Uterus (tissue), 4 donors: ENCODE data around the gene HOXD10. TPM values are rescaled to one million over a fixed set of nuclear protein-coding genes. Genes with fewer than 3 reads are reported as not detected.

Experiments used
- DNase-seq, 2 donors: peaks; one replicate each; pipeline ENCODE4 v3.0.0-alpha.2; 2019 to 2020
- H3K27ac ChIP-seq, 2 donors: fragments of 200-600 bp; sonication (generic); 1 replicate in 1 of 2; 2 replicates in 1 of 2; pipeline ENCODE4 v1.5.1; 2016 to 2018
- H3K27me3 ChIP-seq, 2 donors: fragments of 200-600 bp; sonication (generic); one replicate each; pipeline ENCODE4 v1.5.1; 2018 to 2019; ENCODE audit warnings: control low read depth in 1 of 2
- H3K36me3 ChIP-seq, 2 donors: fragments of 200-600 bp; sonication (generic); one replicate each; pipeline ENCODE4 v1.5.1; 2019; ENCODE audit warnings: control low read depth in 1 of 2
- H3K4me1 ChIP-seq, 2 donors: fragments of 200-600 bp; sonication (generic); one replicate each; pipeline ENCODE4 v1.5.1; 2018 to 2019; ENCODE audit warnings: control low read depth in 1 of 2
- H3K4me3 ChIP-seq, 2 donors: fragments of 200-600 bp; sonication (generic); 1 replicate in 1 of 2; 2 replicates in 1 of 2; pipeline ENCODE4 v1.5.1; 2018 to 2019; ENCODE audit warnings: mild to moderate bottlenecking in 1 of 2
- H3K9me3 ChIP-seq, 2 donors: fragments of 200-600 bp; sonication (generic); one replicate each; pipeline ENCODE4 v1.5.1; 2019; ENCODE audit warnings: control low read depth in 1 of 2
- POLR2A ChIP-seq, 2 donors: fragments of 450-650 bp; IDR thresholded peaks; one replicate each; pipeline ENCODE4 v1.6.1; 2016; ENCODE audit warnings: antibody characterized with exemption in 2 of 2, mild to moderate bottlenecking in 1 of 2, moderate library complexity in 1 of 2
- intact Hi-C: fragments of 100-400 bp; cut with DNase I; formaldehyde crosslinking; loops from one replicate; pipeline ENCODE4 v1.15.1; 2023; ENCODE audit warnings: low total_unique reads
- total RNA-seq, 4 donors: library from RNA; depleted of rRNA in 3 of 4; stranded (reverse); fragments of >200 nt in 3 of 4; gene quantifications; one replicate each; pipeline versions ENCODE4 v1.1.0 to v1.2.4, GENCODE V29; 2014 to 2023
- TF ChIP-seq, protein P1 (sequence below), 4 experiments: fragments of 200-600 bp in 2 of 4; fragments of 450-650 bp in 2 of 4; sonication (generic) in 2 of 4; IDR thresholded peaks; one replicate each; pipeline ENCODE4 v1.5.1; 2016 to 2019; ENCODE audit warnings: antibody characterized with exemption in 4 of 4, mild to moderate bottlenecking in 2 of 4, moderate library complexity in 1 of 4
- donor health status: DM: yes; HTN: yes; CAD: no.

HOXD10 gene
- total RNA-seq, 4 donors from 2014 or later, result 6.8 to 81.0 (median 53.6) TPM

DNA sequence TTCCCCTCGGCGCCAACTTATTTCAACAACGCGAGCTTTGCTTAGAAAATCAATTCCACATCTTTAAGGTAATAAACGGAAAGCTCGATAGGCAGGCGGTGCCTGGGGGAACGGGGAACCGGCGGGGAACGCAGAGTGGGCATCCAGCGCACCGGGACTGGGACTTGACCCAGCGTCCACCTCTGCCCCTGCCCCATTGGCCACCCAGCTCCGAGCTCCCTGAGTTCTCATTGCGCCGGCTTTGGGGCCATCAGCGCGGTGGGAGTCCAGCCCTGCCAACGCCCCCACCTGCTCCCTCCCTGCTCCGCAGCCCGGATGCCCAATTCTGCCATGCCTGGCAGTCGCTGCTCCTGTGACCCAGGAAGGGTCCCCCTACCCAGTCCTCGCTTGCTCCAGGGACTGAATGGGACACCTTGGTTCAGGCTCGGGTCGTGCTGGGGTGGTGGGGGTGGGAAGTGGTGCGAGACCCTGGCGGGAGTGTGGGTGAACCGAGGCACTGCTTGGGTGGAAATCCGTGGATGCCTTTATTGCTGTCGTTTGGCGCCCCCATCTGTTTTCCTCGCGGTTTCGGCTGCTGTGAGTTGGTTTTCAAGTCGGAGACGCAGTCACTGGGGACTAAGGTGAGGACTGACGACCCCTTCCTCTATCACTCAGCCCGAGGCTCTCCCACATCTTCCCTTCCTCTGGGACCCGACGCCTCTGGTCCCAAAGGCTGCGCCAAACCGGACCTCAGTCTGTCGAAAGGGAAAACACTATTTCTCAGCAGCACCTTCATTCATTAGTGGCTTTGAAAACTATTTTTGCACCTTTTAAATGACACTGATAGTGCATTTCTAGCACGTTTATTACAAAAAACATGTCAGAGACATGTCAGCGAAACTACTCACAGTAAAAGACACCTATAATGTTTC is 30.5 kb upstream of the HOXD10 start:
- H3K27ac ChIP-seq, result no peak overlapping the region

DNA sequence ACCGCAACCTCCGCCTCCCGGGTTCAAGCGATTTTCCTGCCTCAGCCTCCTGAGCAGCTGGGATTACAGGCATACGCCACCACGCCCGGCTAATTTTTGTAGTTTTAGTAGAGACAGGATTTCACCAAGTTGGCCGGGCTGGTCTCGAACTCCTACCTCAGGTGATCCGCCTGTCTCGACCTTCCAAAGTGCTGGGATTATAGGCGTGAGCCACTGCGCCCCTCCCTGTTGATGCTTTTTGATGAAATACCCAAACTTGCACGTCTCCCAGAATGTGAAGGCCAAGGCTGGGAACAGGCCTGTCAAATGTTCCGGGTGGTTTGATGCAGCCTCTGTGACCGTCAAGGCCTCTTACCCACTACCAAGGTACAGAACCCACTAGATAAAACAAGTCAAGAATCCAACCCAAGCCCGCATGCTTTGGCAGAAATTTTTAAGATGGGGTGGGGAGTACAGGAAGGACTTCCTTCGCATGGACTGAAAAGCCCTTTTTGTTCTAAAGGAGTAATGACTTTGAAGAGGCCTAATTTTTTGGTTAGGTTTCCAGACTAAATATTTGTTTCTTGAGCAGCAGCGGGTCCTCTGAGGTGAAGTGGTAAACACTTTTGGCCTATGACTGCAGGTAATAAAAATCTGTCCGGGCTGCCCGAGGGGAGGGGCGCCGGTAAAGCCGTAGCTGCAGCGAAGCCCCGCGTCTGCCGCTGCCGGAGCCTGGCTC is 29.1 kb upstream of the HOXD10 start:
- H3K9me3 ChIP-seq, result no peaks in the 10 kb centered on the region
- DNase-seq, result no peak
- no peak overlapping the region for H3K27ac ChIP-seq
- peaks cover 57 to 92% of the 10 kb centered on the region in 2 donors for H3K27me3 ChIP-seq
- TF ChIP-seq POLR2A (IDR thresholded peaks at IDR 0.05), result no peak
- TF ChIP-seq, protein P1, sequence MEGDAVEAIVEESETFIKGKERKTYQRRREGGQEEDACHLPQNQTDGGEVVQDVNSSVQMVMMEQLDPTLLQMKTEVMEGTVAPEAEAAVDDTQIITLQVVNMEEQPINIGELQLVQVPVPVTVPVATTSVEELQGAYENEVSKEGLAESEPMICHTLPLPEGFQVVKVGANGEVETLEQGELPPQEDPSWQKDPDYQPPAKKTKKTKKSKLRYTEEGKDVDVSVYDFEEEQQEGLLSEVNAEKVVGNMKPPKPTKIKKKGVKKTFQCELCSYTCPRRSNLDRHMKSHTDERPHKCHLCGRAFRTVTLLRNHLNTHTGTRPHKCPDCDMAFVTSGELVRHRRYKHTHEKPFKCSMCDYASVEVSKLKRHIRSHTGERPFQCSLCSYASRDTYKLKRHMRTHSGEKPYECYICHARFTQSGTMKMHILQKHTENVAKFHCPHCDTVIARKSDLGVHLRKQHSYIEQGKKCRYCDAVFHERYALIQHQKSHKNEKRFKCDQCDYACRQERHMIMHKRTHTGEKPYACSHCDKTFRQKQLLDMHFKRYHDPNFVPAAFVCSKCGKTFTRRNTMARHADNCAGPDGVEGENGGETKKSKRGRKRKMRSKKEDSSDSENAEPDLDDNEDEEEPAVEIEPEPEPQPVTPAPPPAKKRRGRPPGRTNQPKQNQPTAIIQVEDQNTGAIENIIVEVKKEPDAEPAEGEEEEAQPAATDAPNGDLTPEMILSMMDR (IDR thresholded peaks at IDR 0.05), result no peak
- H3K4me3 ChIP-seq, result no peak overlapping the region
- H3K4me1 ChIP-seq, result peaks cover 0 to 6% of the 10 kb centered on the region in 2 donors
- intact Hi-C loops, result loop anchor here (10.0 kb wide), 1 partner anchor 403 kb away; no protein-coding TSS in a partner anchor
- H3K36me3 ChIP-seq, result no peaks in the 10 kb centered on the region

More for the DNA sequence above, 30.5 kb upstream of the HOXD10 start:
- DNase-seq, result no peak
- no peaks in the 10 kb centered on the region for H3K9me3 ChIP-seq
- intact Hi-C loops, result loop anchor here (10.0 kb wide), 1 partner anchor 401 kb away; no protein-coding TSS in a partner anchor
- peaks cover 59 to 94% of the 10 kb centered on the region in 2 donors for H3K27me3 ChIP-seq
- no peaks in the 10 kb centered on the region for H3K36me3 ChIP-seq
- peaks cover 0 to 3% of the 10 kb centered on the region in 2 donors for H3K4me1 ChIP-seq
- no peak for TF ChIP-seq POLR2A (IDR thresholded peaks at IDR 0.05)
- TF ChIP-seq, protein P1 (IDR thresholded peaks at IDR 0.05), result peak in 2 of 4 experiments; percentile 18 to 28
- H3K4me3 ChIP-seq, result no peak overlapping the region

DNA sequence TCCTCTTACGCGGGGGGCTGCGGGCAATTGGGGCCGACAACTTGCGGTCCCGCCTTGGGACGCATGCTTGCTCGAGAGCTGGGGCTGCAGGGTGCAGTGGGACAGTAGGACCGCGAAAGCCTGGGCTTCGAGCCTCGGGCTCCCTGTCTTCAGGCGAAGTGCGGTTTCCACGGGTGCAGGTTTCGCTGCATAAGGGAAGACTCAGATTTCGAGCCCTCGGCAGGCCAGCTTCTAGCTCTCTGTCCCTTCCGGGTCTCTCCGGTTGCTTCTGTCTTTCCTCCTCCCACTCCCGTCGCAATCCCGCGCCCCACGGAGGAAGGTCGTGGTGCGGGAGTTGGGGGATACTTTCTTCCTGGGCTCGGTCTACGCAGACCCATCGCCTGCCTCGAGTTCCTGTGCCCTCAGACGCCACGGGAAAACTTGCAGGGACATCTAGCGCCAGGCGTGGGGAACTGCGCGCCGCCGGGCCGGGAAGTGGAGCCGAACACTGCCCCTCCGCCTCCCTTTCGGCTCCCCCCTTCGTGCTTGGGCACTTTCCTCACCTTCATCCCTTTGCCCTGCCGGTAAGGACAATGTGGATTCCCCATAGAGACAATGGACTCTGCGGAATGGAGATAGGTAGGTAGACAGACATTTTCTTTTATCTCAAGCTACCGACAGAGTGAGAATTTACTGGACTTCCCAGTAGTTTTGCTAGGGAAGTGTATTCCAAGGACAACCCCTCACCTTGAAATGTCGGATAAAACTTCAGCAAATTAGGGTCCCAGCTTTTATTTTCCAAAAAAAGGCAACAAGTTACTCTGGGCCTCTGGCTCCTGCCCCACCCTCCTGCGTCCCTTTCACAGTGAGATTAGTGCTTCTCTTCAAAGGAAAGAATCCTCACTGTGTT is 28.3 kb upstream of the HOXD10 start:
- Histone ChIP-seq H3K9me3 (no peaks in the 10 kb centered on the region), H3K4me3 (no peak overlapping the region), H3K4me1 (peaks cover 0 to 10% of the 10 kb centered on the region in 2 donors), H3K27ac (no peak overlapping the region), H3K27me3 (peaks cover 55 to 87% of the 10 kb centered on the region in 2 donors), H3K36me3 (no peaks in the 10 kb centered on the region)
- no peak for TF ChIP-seq POLR2A (IDR thresholded peaks at IDR 0.05)
- TF ChIP-seq, protein P1 (IDR thresholded peaks at IDR 0.05), result peak; percentile 54 to 79 (median 58)
- intact Hi-C loops, result loop anchor here (10.0 kb wide), 1 partner anchor 403 kb away; no protein-coding TSS in a partner anchor
- peak in 1 of 2 donors; percentile 51 for DNase-seq

DNA sequence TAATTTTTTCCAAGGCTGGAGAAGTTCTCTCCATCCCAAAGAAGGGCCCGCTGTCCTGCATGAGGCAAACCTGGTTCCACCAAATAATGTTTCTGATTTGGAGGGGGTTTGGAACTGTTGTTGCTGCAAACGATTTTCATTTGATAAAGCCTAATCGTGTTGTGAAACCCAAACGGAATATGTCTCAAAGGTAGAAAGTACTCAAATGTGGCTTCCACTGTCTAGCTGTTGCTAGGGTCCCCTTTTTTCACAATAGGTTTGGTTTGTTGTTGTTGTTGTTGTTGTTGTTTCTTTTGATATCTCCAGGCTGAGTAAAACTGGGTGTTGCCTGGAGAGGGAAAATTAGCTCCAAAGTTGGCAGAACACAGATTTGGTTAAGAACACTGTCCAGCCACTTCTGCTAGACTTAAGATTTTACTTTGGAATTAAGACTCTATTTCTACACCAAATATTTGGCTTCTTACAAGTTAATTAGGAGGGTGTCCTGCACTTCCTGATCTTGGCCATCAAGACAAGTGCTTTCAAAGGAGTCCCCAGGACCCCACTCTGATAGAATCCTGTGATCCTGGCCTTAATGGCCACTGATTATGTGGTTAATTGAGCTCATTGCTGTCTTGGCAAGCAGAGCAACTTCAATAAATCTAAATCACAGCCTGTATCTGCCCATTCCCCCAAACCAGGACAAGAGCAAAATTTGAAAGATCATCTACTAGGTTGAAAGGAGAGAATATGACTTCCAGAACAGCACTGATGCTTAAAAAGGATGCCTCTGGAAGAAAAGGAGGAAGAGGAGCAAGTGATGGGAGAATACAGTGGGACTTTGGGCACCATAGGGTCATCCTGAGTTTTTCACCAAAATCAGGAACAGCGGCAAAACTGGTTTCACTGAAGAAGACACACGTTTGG is 27.4 kb upstream of the HOXD10 start:
- Histone ChIP-seq H3K27ac (no peak overlapping the region), H3K4me1 (peaks cover 0 to 12% of the 10 kb centered on the region in 2 donors), H3K36me3 (no peaks in the 10 kb centered on the region), H3K4me3 (no peak overlapping the region), H3K27me3 (peaks cover 47 to 88% of the 10 kb centered on the region in 2 donors), H3K9me3 (no peaks in the 10 kb centered on the region)
- intact Hi-C loops, result loop anchor here (10.0 kb wide), 1 partner anchor 404 kb away; no protein-coding TSS in a partner anchor
- DNase-seq, result no peak
- TF ChIP-seq, protein P1 (IDR thresholded peaks at IDR 0.05), result no peak
